Activated gamma-delta T cell (primary cell): ENCODE measurements around the gene ACYP2.
"Not testable (repeated sequence)": the region's sequence is repeated elsewhere in the genome, so short reads cannot be mapped to it uniquely, and the experiment has no call there.

ENCODE experiments used
- DNase-seq: peaks from one replicate; lab custom pipeline; 2025; lab: John Stamatoyannopoulos, UW

ACYP2 gene

DNA sequence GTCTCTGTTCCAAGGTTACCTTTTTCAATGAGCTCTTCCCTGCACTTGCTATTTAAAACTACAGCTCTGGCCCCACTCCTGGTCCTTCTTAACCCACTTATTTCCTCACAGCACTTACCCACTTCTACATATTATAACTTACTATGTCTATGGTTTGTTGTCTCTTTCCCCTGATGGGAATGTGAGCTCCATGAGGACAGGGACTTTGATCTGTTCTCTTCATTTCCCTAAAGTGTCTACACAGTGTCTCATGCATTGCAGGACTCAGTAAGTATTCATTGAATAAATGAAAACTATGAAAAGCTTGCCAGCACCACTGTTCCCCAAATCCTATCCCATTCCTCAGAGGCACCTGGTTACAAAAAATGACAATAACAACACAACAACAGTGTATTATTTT lies 18.3 kb upstream of the ACYP2 start:
- DNase-seq = no peak

DNA sequence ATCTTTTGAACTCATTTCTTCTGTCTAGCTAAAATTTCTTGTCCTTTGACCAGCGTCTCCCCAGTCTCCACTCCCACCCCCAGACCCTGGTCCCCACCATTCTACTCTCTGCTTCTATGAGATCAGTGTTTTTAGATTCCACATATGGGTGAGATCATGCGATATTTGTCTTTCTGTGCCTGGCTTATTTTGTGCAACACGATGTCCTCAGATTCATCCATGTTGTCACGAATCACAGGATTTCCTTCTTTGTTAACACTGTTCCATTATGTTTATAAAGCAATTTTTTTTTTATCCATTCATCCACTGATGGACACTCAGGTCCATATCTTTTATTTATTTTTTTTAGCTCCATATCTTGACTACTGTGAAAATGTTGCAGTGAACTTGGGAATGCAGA lies 16.0 kb upstream of the ACYP2 start:
- DNase-seq = no peak

- DNase-seq = no peak
Measured at GRCh38 chr2:54099829-54100585, 15.4 kb upstream of the ACYP2 start.

GRCh38 chr2:54100772-54101171 lies 14.6 kb upstream of the ACYP2 start:
- DNase-seq = no peak

- no peak for DNase-seq
Measured at GRCh38 chr2:54103454-54104314, 11.7 kb upstream of the ACYP2 start.

GRCh38 chr2:54106631-54107454 lies 8.6 kb upstream of the ACYP2 start:
- DNase-seq = no peak

- DNase-seq = no peak
Measured at GRCh38 chr2:54107455-54107764, 8.0 kb upstream of the ACYP2 start.

DNA sequence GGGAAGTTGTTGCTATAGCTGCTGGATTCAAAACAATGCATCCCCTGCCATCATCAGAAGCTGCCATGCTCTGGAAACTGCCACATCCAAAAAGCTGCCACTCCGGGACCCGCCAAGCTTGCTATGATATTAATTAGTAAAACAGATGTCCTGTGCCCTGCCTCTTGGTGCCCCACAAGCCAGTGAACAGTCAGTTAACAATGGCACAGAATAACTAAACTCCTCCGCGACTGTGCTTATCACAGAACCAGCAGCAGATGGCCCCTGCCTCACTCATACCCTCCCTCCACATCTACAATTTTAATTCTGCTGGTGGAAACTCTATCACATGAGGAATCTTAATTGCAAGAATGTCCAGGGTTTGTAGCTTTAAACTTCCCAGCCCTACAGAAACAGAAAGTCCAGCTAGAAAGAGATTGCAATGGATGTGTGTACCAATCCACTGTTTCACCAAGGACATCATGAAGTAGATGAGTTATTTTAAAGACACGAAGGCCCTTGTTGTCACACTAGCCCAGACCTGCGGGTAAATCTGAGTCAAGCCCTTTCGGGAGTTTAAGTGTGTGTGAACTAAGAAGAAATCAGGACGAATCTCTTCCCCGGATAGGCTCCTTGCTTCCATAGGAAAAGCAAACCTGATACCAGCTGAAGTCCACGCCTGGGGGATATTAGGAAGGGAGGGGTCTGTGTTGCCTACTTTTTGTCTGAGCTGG lies 7.4 kb upstream of the ACYP2 start:
- no peak for DNase-seq

- no peak for DNase-seq
Measured at GRCh38 chr2:54109848-54110247, 5.6 kb upstream of the ACYP2 start.

DNA sequence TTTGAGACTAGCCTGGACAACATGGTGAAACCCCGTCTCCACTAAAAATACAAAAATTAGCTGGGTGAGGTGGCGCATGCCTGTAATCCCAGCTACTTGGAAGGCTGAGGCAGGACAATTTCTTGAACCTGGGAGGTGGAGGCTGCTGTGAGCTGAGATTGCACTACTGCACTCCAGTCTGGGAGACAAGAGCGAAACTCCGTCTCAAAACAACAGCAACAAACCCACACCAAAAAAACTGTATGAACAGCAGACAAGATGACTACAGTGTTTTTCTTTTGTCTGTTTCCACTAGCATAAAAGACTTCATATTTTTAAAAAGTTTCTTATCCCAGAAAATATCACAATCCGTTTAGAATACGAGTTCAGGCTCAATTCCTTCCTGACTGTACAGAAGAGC lies 936 bp upstream of the ACYP2 start:
- not testable (repeated sequence) for DNase-seq

DNA sequence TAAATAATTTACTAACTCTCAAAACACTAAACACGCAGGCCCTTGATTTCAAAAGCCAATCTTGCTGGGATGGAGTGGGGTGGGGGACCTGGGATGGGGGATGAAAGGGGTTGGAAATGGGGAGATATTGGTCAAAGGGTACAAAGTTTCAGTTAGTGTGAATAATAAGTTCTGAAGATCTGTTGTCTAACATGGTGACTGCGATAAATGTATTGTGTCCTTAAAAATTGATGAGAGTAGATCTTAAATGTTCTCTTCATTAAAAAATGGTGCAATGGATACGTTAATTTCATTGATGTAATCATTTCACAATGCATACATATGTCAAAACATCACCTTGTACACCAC lies 505 bp upstream of the ACYP2 start:
- DNase-seq = no peak

DNA sequence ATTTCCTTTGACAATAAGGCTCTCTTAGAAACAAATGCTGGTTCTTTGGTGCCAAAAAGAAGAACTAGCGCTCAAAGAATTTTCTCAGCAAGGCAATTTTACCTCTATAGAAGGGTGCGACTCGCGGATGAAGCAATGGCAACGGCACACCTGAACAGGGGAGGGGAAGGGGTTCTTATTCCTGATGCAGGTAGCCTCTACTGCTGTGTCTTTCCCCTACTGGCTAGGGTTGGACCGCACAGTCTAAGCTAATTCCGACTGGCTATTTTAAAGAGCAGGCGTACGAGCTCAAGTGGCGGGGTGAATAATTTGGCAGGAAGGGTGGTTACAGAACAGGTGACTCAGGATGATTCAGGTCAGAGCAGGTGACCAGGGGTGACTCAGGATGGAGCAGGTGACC lies 1.2 kb downstream of the ACYP2 start:
- not testable (repeated sequence) for DNase-seq

DNA sequence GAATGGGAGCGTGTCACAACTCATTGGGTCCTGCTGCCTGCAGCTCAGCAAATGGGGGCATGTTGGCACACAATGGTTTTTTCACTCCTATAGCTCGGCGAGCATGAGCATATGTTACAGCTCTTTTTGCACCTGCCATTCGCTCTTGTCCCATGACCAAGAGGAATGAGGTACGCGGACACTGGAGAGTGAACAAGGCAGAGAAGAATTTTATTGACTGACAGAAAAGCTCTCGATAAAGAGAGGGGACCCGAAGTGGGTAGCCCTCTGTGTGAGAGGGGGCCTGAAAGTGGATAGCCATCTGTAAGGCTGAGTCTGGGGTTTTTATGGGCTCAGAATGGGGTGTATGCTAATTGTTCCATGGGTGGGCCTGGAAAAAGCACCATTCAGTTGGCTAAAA lies 5.5 kb downstream of the ACYP2 start:
- no peak for DNase-seq

DNA sequence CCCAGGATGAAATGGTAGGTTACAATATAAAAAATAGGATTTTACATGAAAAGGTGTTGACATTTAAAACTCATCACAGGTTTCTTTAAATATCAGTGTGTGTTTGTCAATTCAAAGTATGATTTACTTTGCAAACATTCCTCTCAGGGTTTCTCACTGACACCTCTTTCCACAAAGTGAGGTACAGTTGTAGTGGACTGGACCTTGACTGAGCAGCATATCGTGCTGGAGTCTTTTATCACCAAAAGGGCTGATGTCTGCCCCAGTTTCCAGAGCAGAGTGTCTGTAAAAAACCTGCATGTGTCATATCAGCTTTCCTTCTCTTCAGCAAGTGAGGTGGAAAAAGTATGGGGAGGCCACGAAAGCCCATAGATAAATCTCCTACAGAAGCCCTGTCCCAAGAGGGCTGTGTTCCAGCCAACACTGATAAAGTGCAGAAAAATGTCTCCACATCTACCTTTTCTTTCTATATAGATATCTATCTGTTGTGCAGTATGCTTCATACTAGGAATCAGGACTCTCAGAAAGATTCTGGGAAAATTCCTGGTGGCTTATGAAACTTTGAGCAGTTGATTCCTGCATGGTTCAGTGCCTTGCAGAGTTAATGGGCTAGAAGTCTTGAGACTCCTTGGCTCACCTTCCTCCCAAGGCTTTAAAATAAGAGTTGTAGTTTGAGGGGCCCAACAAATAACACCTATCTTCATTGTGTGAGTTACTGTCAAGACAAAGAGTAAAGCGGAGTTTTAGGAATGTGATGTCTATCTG lies 6.9 kb downstream of the ACYP2 start:
- DNase-seq = no peak

DNA sequence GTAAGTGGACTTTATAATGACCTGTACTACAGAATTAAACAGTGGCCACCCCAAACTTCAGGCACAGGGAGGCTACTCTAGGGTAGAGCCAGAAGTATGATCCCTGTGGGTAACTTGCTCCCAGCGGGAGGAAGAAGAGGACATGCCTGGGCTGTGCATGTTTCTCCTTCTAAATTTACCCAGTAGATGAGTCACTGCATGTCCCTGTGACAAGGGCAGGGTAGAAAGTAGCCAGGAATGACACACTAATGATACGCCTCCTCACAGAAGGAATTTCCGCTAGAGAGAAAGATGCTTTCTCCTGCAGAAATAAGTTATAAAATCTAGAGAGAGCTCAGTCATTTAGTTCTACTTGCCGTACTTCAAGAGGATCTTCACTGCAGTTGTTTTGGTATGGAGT lies 7.5 kb downstream of the ACYP2 start:
- no peak for DNase-seq

DNA sequence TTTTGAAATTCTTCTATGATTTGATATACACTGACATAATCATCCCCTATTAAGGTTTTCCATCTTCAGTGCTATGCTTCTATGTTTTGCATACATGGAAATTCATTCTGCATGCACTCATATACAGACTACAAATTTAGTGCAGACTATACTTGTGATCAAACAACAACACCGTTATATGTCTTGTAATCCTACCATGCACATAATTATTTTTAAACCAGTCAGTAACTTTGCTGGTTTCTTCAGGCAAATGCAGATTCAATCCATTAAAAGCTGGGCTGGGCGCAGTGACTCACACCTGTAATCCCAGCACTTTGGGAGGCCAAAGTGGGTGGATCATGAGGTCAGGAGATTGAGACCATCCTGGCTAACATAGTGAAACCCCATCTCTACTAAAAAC lies 11.8 kb downstream of the ACYP2 start:
- DNase-seq = not testable (repeated sequence)

DNA sequence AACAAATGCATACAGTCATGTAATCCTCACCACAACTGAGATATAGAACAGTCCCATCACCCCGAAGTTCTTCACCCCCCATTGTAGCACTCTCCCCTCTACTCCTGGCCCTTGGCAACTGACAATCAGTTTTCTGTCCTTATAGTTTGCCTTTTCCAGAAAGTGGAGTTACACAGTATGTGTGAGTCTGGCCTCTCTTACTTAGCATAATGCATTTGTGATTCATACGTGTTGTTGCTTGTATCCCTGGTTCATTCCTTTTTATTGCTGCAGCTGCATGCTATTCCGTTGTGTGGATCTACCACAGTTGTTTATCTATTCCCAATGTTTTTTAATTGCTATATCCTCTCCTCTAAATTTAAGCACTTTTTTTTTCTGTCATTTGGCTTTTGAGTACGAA lies 17.6 kb downstream of the ACYP2 start:
- no peak for DNase-seq

GRCh38 chr2:54139210-54139609 lies 23.8 kb downstream of the ACYP2 start:
- DNase-seq = no peak

GRCh38 chr2:54143780-54144179 lies 28.4 kb downstream of the ACYP2 start:
- DNase-seq = no peak

GRCh38 chr2:54148391-54148790 lies 33.0 kb downstream of the ACYP2 start:
- DNase-seq = no peak
